GM21825 (cell line): ENCODE measurements around the gene MKNK2.
"Not testable (repeated sequence)": the region's sequence is repeated elsewhere in the genome, so short reads cannot be mapped to it uniquely, and the experiment has no call there.

Experiments
- ATAC-seq: cut with Tn5 transposase; IDR thresholded peaks from one replicate; pipeline ENCODE4 v1.9.1; 2021; ENCODE audit warnings: mild to moderate bottlenecking, moderate library complexity; ENCODE audit not compliant: unreplicated experiment

Gene MKNK2

DNA sequence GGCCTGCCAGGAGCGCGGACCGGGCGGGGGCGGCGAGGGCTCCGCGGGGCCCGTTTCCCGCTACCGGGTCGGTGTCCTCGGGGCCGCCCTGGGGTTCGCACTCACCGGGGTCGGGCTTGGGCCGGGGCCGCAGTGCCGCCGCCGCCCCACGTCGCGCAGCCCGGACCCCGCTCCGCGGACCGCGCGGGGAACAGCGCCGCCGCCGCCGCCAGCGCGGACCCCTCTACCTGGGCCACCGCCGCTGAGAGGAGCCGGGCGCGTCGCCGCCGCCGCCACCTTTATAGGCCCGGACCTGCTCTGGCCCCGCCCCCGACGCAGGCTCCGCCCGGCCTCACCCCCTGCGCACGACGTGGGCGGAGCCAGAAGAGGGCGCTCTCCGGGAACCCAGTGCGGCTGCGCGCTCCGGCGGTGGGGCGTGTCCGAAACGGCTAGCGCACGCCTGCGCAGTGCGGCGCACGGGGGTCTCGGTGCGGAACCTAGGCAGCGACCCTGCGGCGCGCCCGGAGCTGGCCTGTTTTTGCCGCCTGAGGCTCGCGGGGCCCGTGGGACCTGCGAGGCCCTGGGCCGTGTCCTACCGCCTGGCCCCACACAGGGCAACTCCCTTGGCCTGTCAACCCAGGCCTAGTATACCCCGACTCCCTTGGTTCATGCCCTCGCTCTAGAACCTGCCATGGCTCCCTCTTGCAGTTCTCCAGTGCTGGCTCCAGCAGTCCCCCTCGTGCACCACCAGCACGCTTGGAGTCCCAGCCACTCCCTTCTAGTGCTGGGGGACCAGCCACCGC is at the start of gene MKNK2:
TSS of gene MKNK2 (minus strand) at position 254 of the 782 bp plus-strand sequence. CDS start 393 bp downstream, outside the sequence.
- peak; percentile 38 for ATAC-seq

DNA sequence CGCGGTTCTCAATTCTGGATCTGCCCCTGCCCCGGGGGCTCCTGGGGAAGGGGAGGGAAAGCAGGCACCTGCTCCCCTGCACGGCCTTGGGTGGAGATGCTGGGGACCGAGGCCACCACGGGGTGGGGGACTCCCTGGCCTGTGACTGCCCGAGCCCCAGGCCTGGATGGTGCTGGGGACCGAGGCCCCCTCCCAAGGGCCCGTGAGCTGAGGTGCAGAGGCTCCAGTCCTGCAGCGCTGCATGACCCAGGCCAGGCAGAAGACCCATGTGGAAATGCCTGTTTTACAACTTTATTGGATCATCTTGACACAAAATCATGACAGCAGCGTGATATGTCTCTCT is 49.6 kb upstream of the MKNK2 start:
- ATAC-seq = no peak

DNA sequence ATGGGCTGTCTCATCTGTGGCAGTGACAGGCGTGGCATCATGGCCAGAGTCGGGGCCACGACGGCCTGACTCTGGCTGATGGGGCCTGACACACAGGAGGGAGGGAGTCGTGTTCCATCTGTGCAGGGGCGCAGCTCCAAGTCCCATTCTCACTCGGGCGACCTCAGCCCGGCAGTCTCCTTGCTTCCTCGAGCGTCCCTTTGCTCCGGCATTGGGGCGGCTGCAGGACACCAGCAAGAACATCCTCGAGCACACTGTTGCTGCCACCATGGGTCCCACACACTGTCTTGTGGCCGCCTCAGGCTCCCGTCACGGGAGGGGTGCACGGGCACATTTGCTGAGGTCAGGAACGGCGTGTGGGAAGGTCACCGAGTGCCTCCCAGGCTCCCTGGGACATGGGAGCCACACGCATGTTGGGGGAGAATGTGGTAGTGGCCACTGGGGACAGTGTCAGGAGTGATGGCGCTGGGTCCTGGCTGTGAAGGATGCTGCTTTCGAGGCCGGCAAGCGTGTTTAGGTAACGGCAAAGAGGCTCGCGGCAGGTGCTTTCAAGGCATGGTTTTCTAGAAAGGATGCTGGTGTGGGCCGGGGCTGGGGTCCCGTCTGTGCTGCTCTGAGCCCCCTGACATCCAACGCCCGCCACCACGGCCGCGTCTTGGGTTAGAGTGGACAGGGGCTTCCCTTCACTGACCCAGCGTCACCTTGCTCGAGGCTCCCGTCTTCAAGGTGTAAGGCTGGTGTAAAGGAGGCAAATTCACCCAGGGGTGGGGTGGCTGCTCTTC is 49.1 kb upstream of the MKNK2 start:
- ATAC-seq = no peak

DNA sequence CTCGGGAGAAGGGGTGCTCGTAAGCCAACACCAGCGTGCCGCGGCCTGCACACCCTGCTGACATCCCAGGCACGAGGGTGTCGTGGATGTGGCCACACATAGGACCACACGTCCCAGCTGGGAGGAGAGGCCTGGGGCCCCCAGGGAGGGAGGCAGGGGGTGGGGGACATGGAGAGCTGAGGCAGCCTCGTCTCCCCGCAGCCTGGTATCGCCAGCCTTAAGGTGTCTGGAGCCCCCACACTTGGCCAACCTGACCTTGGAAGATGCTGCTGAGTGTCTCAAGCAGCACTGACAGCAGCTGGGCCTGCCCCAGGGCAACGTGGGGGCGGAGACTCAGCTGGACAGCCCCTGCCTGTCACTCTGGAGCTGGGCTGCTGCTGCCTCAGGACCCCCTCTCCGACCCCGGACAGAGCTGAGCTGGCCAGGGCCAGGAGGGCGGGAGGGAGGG is 48.0 kb upstream of the MKNK2 start:
- no peak for ATAC-seq

DNA sequence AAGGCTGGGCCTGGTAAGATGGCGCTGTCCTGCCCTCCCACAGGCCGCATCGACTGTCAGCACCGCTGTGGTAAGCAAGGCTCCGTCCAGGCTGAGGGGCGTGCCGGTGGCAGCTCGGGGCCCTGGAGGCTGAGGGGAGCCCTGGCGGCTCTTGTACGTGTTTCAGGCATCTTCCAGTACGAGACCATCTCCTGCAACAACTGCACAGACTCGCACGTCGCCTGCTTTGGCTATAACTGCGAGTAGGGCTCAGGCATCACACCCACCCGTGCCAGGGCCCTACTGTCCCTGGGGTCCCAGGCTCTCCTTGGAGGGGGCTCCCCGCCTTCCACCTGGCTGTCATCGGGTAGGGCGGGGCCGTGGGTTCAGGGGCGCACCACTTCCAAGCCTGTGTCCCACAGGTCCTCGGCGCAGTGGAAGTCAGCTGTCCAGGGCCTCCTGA is 46.9 kb upstream of the MKNK2 start:
- ATAC-seq = no peak

DNA sequence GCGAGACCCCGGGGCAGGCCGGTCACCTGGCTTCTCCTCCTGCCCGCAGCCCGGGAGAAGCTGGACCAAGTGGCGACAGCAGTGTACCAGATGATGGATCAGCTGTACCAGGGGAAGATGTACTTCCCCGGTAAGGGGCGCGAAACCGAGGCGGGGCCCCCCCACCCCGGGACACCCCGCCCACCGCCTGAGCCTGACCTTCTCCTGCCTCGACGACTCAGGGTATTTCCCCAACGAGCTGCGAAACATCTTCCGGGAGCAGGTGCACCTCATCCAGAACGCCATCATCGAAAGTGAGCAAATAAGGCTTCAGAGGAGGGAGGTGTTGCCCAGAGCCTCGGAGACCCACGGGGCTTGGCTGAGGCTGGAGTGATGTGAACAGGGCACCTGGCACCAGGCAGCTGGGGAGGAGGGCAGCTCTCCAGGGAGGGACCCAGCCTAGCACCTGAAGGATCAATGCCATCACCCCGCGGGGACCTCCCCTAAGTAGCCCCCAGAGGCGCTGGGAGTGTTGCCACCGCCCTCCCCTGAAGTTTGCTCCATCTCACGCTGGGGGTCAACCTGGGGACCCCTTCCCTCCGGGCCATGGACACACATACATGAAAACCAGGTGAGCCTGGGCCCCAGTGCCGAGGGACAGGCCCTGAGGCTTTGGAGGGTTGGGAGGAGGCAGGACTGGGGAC is 46.3 kb upstream of the MKNK2 start:
- no peak for ATAC-seq

DNA sequence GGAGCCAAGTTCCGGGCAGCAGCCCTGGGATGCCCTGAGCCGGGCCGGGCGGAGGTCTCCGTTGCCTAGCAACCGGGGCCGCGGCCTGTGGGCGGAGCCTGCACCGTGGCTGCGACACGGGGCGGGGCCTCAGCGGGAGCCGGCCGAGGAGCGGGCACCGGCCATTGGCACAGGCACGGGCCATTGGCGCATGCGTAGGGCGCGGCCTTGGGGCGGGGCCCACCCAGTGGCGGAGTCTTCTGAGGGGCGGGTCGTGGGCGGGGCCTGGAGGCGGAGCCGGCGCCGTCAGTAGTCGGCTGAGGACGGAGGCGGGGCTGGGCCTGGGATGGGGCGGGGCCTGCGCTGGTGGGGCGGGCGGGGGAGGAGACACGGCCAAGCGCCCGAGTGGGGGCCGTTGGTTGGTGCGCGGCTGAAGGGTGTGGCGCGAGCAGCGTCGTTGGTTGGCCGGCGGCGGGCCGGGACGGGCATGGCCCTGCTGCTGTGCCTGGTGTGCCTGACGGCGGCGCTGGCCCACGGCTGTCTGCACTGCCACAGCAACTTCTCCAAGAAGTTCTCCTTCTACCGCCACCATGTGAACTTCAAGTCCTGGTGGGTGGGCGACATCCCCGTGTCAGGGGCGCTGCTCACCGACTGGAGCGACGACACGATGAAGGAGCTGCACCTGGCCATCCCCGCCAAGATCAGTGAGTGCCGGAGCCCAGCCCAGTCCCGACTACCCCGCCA is 45.6 kb upstream of the MKNK2 start, which contains the start of gene IZUMO4:
TSS of gene IZUMO4 (plus strand) at position 436 of the 723 bp plus-strand sequence. CDS start at position 467, 31 bp downstream.
- ATAC-seq = peak; percentile 50

DNA sequence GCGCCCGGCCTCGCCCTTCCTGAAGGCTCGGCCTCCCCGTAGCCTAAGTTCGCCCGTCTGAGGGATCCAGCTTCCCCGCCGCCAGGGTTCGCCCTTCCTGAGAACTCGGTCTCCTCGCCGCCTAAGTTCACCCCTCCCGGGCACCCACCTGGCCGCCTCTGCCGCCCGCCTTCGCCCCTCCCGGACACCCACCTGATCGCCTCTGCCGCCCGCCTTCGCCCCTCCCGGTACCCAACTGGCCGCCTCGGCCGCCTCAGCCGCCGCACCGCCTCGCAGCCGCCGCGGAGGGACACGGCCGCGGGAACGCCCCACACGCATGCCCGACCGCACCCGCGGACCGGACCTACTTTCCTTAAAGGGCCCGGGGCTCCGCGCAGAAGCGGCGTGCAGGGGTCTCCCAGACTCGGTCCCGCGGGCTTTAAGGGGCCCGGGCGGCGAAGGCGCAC is 45.0 kb upstream of the MKNK2 start, which contains the start of gene MOB3A:
TSS of gene MOB3A (minus strand) at position 293 of the 446 bp plus-strand sequence. CDS start 17,766 bp downstream, outside the sequence.
- peak; percentile 27 for ATAC-seq

DNA sequence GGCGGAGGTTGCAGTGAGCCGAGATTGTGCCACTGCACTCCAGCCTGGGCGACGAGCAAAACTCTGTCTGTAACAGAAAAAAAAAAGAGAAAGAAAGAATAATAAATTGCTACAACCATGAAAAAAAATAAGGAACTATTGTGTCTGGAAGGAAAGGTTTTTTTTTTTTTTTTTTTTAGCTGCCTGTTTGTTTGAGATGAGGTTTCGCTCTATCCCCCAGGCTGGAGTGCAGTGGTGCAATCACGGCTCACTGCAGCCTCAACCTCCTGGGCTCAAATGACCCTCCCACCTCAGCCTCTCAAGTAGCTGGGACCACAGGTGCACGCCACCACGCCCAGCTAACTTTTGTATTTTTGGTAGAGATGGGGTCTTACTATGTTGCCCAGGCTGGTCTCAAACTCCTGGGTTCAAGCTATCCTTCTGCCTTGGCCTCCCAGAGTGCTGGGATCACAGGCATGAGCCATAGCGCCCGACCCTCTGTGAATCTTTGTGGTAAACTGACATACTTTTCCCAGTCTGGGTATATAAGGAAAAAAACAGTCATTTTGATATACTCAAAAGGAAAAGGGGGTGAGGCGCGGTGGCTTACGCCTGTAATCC is 41.0 kb upstream of the MKNK2 start:
- not testable (repeated sequence) for ATAC-seq

DNA sequence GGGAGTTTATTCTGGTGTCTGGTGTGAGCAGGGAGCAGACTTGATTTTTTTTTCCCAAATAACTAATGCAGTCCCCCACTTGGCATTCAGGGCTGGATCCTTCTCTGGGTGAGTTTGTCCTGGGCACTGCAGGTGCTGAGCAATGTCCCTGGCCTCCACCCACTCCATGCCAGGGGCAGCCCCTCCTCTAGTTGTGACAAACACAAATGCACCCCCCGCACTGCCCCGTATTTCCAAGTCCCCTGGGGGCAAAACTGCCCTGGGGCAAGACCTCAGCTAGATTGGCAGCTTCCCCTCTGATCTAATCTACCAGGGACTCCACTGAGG is 38.6 kb upstream of the MKNK2 start:
- no peak for ATAC-seq

DNA sequence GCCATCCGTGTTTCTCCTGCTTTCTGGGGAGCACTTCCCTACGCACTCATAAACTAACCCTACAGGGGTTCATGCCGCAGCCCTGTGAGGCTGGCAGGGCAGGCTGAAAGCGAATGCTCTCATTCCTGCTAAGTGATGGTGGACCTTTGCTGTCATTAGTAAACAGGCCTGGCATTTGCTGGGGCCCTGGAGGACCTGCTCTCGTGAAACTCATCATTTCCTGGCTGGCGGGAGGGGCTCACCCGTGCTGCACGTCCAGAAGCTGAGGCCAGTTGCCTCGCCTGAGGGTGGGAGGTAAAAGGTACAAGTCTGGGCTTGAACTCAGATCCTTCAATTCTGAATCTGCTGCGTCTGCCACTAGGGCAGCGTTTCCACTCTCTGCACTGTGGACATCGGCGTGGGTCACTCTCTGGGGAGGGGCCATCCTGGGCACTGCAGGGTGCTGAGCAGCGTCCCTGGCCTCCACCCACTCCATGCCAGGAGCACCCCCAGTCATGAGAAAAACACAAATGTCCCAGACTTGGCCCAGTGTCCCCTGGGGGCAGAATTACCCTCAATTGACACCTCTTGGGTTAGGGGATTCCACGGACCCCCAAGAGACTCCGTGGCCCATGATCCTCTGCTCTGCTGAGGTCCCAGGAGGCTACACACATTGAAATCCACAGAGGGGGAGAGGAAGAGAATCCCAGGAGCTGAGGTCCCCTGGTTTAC is 38.1 kb upstream of the MKNK2 start:
- ATAC-seq = no peak

DNA sequence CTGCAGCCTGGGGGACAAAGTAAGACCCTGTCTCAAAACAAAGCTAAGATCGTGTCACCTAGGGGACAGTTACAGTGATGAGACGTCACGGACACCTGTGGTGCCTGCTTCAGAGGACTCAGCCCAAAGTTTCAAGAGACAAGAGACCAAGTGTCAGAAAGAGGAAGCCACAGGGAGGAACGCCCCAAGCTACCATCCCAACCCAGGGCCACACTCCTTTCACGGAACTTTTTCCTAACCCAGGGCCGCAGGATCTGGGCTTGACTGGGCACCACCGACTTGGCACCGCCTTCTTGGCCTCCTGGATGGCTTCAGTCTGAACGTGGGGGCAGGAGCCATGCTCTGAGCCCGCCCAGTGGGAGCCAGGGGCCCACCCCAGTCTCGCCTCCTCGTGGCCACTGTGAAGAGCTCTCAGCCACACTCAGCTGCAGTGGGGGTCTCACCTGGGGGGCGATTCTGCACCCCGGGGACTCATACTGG is 36.6 kb upstream of the MKNK2 start:
- no peak for ATAC-seq

DNA sequence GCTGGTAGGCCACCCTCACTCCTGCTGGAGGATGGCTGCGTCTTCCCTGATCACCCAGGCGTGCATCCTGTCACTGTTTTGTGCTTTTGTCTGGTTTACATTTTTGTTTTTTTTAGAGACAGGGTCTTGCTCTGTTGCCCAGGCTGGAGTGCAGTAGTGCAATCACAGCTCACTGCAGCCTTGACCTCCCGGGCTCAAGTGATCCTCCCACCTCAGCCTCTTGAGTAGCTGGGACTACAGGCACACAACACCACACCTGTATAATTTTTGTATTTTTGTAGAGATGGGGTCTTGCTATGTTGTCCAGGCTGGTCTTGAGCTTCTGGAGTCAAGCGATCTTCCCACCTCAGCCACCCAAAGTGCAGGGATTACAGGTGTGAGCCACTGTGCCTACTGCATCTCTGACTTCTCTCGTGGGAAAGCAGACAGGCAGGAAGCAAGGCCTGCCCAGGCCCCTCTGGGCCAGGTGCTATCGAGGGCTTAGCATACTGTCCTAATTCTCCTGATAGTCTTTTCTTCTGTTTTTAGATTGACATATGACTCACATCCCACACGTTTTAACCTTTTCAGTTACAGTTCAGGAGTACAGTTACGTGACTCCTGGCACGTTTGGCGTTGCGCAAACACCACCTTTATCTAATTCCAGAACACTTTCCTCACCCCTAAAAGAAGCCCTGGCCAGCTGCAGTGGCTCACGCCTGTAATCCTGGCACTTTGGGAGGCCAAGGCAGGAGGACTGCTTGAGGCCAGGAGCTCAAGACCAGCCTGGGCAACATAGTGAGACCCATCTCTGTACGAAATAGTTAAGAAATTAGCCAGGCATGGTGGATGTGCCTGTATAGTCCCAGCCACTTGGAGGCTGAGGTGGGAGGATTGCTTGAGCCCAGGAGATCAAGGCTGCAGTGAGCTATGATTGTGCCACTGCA is 35.9 kb upstream of the MKNK2 start:
- ATAC-seq = not testable (repeated sequence)

DNA sequence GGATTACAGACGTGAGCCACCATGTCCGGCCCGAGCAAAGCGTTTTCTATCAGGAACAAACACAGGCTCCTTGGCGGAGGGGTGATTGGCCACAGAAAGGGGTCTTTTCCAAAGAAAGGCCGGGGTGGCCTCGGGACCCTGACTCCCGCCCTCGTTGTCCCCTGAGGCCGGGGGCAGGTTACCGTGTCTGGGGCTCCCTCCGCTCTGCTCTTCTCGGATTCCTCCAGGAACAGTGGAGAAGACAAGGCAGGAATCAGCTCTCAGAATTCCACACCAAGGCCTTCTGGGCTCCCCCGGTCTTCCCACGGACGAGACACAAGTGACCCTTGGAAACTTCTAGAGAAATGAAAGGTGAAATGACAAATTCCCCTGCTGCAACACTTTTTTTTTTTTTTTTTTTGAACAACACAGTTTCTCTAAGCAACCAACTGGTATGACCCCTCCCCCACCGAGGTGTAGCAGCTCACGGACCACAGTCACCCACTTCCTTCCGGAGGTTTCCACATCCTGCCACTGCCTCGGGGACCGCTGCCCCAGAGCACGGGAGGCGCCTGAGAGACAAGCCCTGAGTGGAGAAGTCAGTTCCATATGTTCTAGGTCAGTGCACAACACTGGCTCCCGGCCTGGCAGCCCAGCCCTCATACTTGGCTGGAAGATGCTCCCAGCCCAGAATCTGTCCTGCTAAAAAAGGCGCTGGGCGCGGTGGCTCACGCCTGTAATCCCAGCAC is 34.1 kb upstream of the MKNK2 start:
- ATAC-seq = peak; percentile 32

DNA sequence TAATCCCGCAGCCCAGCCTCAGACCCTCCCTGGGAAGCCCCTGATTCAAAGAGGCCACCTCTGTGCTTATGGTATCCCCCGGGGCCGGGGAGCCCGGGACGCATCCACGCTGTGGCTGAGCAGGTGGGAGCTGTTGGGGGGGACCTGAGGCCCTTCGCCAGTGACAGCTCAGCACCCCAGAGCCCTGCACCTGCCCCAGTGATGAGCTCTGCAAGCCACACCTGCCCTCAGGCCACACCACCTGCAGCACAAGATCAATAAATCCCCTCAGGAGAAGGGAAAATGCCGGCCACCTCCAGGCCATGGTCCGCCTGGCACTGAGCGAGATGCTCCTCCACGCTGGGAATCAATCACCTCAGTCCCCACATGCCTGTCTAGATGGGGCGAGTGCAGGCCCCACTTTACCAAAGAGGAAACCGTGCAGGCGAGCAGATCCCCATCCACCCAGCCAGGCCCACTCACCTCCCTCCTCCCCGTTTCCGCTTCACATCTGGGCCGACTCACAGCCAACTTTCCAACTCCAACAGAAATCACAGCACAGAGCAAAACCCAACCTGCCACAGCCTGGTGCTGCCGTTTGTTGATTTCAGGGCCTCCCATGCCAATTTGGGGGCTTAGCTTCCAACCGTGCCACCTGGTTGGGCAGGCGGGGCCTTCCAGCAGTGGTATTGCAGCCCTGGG is 32.3 kb upstream of the MKNK2 start:
- ATAC-seq = no peak

DNA sequence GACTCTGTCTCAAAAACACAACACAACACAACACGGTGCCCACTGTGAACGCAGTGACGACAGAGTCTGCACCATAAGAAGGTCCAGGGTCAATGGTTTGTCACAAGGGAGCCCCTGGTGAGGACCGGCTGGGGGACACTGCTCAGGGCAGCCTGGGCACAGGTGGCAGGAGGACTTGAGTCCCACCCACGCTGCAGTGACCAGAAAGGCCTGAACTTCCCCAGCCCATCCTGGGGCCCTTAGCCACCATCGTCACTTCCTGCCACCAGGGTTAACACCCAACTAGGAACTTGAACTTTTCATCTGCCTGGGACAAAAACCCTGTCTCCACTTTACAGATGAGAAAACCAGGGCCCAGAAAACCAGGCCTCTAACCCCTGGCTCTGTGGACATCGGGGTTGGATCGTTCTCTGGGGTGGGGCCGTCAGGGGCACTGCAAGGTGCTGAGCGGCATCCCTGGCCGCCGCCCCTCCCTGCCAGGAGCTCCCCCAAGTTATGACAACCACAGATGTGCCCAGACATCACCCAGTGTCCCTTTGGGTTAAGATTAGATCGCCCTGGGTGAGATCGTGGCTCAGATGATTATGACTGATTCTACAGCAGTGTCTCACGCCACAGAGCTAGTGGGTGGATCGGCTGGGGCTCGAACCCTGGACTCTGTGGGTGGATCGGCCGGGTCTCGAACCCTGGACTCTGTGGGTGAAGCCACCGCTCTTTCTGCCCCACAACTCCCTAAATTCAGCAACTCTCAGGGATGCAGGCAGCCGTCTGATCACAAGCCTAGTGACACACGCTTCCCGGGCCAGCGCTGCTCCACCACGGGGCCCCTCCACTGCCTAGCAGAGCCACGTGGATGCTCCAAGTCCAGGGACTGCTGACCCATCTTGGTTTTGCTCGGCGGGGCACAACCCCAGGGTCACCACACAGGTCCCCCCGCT is 31.1 kb upstream of the MKNK2 start:
- ATAC-seq = no peak
